HG02973 (cell line): ENCODE measurements around the gene MRPL21.
"Not testable (repeated sequence)": the region's sequence is repeated elsewhere in the genome, so short reads cannot be mapped to it uniquely, and the experiment has no call there.

Experiments used
- ATAC-seq: cut with Tn5 transposase; IDR thresholded peaks from one replicate; pipeline ENCODE4 v1.9.1; 2021; ENCODE audit warnings: moderate library complexity; ENCODE audit not compliant: unreplicated experiment

MRPL21 gene

GRCh38 chr11:68878022-68878421, 25.6 kb downstream of the MRPL21 start:
- no peak for ATAC-seq

GRCh38 chr11:68872216-68873003, 31.2 kb downstream of the MRPL21 start:
- no peak for ATAC-seq

GRCh38 chr11:68870470-68870869, 33.2 kb downstream of the MRPL21 start:
- ATAC-seq: no peak

- ATAC-seq: no peak
These were observed 35.3 kb downstream of the MRPL21 start for GRCh38 chr11:68868221-68868835.

GRCh38 chr11:68867066-68867465, 36.6 kb downstream of the MRPL21 start:
- ATAC-seq: no peak

GRCh38 chr11:68865241-68865640, 38.4 kb downstream of the MRPL21 start:
- ATAC-seq: no peak

GRCh38 chr11:68863553-68864265, 39.9 kb downstream of the MRPL21 start:
- no peak for ATAC-seq

GRCh38 chr11:68862421-68862820, 41.2 kb downstream of the MRPL21 start:
- no peak for ATAC-seq

GRCh38 chr11:68859123-68859522, 44.5 kb downstream of the MRPL21 start:
- no peak for ATAC-seq

- ATAC-seq: no peak
These were observed 46.5 kb downstream of the MRPL21 start for GRCh38 chr11:68857037-68857586.

GRCh38 chr11:68856425-68857030, 47.1 kb downstream of the MRPL21 start:
- ATAC-seq: not testable (repeated sequence)

- ATAC-seq: no peak
These were observed 48.2 kb downstream of the MRPL21 start for GRCh38 chr11:68855205-68855981.

GRCh38 chr11:68854273-68854958, 49.2 kb downstream of the MRPL21 start:
- no peak for ATAC-seq

GRCh38 chr11:68852628-68853027, 51.0 kb downstream of the MRPL21 start:
- no peak for ATAC-seq

- no peak for ATAC-seq
These were observed 55.2 kb downstream of the MRPL21 start for GRCh38 chr11:68848429-68848828.

GRCh38 chr11:68847395-68847794, 56.2 kb downstream of the MRPL21 start:
- ATAC-seq: no peak

GRCh38 chr11:68845351-68846002, 58.2 kb downstream of the MRPL21 start:
- no peak for ATAC-seq

- ATAC-seq: no peak
These were observed 58.8 kb downstream of the MRPL21 start for GRCh38 chr11:68844801-68845200.

- ATAC-seq: no peak
These were observed 59.3 kb downstream of the MRPL21 start for GRCh38 chr11:68844376-68844775.
